HT1080 (cell line): ENCODE data around the gene TENT5A. TPM values are rescaled to one million over a fixed set of nuclear protein-coding genes. Genes with fewer than 3 reads are reported as not detected.
"Not testable (repeated sequence)": the region's sequence is repeated elsewhere in the genome, so short reads cannot be mapped to it uniquely, and the experiment has no call there.

Source experiments
- DNase-seq: peaks from one replicate; pipeline ENCODE4 v3.0.0-alpha.2; 2015; ENCODE audit warnings: low read depth
- total RNA-seq: library from RNA; depleted of rRNA; stranded (reverse); fragments of >200 nt; shearing (Covaris generic); gene quantifications from 2 replicates; pipeline ENCODE4 v1.2.3, GENCODE V29; 2014

The TENT5A gene
- total RNA-seq, 1 experiment from 2014 or later: 4.0 TPM

DNA sequence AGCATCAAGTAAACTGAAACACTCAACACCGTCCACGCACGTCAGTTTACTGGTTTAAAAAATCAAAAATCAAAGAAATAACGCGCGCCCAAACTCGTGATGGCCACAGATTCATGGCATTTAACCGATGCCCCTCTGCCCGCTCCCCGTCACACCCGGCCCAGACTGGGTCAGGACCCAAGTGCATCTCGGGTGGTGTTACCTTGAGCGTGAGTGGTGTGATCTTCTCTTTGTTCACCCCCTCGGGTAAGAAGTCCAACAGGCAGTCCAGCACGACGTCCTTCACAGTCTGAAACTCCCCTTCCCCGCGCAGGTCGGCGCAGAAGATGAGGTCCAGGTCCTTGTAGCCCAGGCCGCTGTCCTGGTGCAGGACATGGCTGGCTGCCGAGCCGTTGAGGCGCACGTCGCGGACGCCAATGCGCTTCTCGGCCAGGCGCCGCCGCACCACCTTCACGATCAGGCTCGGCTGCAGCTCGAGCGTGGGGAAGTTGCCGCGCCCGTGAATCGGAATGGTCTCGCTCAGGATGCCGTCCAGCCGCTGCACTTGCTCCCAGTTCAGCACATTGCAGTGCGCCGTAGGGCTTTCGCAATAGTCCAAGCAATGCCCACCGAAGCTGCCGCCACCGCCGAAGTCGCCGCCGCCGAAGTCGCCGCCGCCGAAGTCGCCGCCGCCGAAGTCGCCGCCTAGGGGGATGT, 945 bp downstream of the TENT5A start:
- DNase-seq: no peak

DNA sequence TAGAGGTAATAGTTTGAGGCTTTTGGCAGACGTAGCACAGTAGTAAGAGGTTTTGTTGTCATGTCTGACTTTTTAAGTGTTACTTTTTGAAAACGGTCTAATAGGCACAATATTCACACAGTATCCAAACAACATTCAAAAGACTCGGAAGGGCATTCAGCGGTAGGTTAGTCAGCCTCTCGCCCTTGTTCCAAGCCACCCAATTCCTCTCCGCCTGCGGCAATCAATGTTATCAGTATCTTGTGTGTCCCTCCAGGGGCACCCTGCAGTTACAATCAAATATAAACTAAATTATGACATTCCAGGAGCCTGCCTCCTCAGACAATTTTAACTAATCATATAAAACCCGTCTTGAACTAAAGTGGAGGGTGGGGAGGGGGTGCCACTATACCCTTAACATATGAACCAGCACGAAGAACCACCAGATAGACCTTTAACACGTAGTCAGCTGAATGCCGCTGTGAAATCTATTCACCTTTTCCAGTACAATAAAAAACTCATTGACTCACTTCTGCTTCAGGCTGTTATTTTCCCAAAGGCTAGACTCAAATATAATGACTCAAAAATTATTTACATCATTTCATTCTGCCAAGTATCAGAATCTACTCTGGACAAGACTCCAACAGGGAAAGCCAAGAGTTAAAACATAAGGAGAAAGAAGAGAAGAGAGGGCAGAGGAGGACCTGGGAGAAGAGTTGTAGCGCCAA, 1.6 kb downstream of the TENT5A start:
- no peak for DNase-seq

DNA sequence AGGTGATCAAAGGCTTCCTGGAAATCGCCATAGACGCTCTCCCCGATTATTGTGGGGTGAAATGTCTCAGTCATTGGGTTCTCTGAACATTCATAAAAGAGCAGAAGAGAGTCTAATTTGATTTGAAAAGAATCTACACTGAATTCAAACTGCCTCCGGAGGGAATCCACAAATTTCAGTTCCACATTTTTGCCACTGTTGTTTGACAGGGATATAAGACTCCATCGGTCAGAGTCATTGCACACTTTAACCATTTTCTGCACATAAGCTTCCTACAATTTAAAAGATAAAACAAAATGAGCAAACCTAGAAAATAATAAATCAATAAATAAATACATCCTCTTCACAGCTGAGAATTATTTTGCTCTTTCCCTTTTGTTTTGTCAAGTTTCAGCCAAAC, 2.3 kb downstream of the TENT5A start:
- no peak for DNase-seq

DNA sequence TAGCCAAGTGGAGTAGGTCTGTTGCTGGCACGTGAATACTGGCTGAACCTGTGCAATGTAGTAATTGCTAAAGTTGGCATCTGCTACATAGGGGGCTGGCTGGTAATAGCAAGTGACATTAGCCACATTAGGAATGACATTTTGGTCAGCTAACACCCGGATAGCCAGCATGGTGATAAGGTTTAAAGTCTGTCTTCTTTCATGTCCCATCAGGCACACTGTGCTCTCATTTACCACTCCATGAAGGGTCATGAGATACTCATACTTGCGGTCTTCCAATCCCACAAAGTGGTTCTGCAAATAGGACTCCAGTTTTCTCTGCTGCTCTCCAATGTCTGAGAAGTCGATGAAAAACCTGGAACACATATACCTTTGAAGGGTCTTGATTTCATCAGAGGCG, 2.8 kb downstream of the TENT5A start:
- no peak for DNase-seq

DNA sequence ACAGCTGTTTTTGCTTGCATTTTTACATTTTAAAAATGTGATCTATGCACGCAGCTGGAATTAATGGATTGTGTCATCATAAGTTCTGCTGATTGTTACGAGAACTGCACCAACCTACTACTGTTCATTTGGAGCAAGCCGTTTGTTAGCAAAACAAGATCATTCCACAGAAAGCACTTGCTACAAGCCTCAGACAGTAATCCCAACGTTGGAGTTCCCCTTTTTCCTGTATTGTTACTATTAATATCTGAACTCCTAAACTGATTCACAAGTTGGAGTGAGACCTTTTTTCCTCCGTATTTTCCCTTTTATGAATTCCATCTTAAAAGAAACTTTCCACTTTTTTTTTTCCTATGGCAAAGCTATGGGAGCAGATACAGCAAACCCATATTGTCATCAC, 3.5 kb downstream of the TENT5A start:
- no peak for DNase-seq

DNA sequence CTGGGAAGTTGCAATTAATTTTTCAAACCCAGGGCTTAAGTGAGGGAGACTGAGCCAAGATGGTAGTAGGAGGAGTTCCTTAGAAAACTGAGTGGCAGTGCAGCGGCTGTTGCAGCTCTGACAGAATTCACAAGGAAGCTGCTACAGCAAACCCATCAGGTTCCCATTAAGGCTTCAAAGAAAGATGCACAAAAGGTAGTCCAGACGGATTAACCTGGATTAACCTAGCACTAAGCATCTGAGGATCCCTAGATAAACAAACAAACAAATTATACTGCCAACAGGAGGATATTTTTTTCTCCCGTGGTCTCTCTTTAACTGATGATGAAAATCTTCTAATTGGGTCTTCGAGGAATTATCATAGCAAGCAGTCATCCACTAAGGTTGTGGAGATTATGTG, 5.2 kb downstream of the TENT5A start:
- no peak for DNase-seq

DNA sequence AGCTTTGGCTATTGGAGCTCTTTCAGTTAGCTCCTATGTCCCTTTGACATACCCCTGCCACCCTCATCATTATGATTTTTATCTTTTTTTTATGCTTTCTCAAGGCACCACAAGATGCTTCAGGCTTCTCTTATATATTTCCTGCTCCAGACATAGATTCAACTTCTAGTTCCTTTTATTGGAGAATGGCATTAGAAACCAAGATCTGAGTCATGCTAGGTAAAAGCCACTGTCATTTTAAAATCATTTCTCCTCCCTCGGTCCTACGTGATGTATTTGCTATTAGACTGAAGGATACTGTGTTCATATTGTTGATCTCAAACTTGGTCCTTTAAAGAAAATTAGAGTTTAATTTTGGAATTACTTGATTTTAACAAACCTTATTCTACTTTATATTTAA, 8.3 kb downstream of the TENT5A start:
- DNase-seq: no peak

DNA sequence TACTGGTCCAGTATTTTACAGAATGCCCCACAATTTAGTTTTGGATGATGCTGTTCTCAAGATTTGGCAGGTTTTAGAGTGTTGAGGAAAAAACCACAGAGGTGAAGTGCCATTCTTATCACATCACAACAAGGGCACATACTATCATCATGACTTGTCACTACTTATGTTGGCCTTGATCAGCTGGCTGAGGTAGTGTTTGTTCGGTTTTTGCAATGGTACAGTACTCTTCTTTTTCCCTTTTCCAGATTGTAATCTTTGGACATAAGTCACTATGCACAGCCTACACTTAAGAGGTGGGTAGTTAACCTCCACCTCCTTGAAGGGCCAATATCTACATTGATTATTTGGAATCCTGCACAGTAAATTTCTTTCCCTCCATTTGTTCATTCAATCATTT, 8.8 kb downstream of the TENT5A start:
- DNase-seq: no peak

DNA sequence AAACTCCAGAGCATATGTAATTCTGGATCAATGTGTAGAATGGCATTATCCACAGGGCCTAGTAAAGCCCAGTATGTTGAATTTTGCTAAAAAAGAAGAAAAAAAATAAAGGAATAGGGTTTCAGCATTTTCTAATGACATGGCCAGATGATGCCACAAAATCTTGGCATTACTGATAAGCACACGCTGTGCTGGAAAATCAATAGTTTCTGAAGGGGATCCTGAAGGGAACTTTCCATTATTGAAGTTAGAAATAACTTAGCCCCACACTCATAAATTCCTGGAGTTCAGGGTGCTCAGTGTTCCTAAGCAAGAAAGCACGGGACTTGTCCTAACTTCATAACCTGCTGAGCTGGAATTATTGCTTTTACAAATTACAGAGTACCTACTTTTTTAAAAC, 10.8 kb downstream of the TENT5A start:
- DNase-seq: no peak

DNA sequence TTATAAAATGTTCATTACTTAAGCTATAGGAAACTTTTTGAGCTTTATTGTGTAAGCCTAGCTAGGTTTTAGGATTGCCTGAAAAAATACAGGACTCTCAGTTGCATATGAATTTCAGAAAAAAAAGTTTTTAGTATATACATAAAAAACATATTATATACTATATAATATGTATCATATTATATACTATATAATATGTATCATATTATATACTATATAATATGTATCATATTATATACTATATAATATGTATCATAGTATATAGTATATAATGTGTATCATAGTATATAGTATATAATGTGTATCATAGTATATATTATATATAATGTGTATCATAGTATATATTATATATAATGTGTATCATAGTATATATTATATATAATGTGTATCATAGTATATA, 11.9 kb downstream of the TENT5A start:
- DNase-seq: not testable (repeated sequence)

DNA sequence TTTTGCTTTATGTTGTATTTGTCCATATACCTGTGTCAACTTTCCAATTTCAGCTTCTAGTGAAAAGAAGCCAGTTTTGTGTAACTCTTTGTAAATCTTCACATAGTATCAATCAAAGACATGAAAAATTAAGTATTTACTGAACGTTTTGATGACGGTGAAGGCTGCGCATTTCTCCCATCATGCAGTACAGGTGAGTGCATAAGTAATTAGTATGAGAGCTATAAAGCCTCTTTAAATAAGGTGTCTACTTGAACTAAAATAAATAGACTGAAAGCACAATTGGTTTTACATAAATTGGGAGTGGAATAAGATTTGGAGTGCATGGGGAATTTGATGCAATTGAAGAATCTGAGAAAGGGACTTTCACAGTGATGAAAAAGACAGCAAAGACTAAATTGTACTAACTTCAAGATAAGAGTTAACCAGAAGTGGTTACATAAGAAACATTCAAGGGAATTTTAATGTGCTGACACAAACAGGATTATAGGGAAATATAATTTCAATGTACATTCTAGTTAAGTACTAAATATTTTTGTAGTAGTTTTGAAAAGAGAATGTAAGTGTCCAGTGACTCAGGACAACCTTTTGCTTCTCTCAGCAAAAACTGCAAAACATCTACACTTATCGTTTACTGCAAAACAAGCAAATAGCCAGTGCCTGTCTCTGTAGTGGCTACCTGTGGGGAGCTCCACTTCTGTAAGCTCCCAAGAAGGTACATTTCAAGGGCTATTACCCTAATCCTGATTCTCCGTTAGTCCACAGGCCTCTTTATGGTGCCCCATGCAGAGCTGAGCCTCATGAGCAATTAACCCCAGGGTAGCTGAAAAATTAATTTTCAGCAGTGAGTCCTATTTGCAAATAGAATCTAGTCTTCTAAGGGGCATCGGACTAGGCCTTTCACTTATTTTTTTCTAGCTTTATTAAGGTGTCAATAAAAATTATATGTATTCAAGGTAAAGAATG, 13.0 kb downstream of the TENT5A start:
- DNase-seq: no peak

DNA sequence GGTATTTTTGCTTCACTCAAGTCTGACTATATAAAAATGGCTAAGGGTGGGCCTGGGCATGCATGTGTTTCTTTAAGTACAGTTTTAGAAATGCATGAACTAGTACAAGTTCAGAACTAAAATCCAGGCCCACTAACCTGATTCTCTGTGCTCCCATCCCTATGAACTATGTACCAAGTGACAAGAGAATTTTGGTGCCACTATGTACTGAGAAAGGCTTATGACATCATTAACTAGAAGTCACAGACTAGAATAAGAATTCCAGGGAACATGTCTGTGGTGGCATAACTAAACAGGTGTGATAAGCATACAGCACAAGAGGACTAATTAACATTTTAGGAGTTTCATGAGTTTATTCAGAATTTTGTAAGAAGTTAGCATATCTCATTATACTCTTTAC, 16.1 kb downstream of the TENT5A start:
- no peak for DNase-seq

DNA sequence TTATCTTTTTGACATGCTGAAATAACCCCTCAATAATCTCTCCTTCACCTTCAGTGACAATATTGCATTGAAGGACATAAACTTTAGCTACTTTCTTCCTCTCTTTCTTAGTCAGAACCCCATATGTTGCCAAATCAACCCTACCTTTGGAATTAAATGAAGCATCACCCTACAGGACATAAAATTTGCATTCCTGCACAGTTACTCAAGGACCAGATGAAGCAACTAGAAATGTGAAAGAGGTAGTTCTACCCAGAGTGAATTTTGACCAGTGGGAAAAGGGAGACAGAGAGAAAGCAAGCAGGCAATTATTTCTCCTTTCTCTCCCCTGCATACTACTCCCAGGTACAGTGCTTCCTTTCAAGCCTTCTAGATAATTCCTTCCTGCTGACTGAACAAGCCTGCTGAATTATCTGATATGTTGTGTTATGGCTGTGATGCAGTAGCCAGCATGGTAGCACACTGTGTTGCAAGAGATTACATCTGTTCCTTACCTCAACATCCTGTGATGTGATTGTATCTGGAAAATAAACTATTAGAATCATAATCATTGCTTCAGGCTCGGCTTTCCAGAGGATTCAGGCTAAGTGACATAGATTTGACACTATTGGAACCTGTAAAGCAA, 16.6 kb downstream of the TENT5A start:
- DNase-seq: no peak

DNA sequence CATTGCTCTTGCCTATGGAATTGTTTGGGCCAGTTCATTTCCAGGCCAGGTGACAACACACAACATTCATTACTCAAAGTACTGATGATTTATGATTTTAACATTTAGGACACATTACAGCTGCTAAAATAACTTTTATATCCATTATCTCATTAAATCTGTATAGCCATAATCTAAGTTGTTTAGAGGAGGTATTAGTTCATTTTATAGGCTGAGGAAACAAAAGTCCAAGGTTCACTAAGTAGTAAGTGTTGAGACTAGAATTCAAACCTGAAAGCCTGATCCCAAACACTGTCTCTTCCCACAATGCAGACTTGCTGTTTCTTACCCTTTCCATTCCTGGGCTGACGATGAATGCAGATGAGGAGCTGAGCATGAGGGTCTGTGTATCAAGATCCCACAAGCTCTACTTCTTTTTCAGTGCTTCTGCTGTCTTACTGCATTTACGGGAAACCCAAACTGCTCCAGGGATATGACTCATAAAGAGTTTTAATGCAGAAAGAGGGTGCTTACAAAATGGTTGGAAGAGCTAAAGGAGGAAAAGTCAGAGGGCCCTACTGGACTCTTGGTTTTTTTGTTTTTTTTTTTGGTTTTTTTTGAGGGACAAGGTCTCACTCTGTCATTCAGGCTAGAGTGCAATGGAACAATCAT, 17.9 kb downstream of the TENT5A start:
- no peak for DNase-seq

DNA sequence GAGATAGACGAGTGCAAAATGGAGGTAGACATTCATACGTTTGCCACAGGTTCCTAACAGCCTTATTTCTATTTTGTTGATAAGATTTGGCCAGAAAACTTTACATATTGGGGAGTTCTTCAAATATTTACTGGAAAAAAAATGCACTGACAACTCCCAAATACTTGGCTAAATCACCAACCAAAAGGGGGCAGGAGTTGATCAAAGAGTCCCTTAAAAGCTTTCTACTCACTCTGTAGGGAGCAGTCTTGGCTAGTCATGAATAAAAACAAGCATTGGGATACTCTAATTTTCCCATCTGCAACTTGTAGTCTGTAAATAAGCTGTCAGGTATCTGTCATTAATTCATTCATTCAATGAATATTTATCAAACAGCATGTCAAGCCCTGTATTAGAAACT, 18.4 kb downstream of the TENT5A start:
- DNase-seq: no peak

DNA sequence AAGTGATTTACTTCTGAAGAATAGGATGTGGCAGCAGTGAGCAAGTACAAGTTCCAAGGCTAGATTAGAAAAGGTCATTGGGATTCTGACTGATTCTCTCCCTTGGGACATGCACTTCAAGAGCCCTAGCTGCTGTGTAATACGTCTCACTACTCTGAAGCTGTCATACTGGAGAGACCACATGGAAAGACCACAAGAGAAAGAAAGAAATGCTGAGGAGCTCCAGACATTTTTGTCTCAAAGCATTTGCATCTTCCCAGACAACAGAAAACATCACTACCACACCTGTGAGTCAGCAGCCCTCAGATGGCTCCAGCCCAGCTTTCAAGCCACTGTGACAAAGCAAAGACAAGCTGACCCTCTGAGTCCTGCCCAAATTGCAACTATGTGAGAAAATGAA, 20.7 kb downstream of the TENT5A start:
- no peak for DNase-seq

DNA sequence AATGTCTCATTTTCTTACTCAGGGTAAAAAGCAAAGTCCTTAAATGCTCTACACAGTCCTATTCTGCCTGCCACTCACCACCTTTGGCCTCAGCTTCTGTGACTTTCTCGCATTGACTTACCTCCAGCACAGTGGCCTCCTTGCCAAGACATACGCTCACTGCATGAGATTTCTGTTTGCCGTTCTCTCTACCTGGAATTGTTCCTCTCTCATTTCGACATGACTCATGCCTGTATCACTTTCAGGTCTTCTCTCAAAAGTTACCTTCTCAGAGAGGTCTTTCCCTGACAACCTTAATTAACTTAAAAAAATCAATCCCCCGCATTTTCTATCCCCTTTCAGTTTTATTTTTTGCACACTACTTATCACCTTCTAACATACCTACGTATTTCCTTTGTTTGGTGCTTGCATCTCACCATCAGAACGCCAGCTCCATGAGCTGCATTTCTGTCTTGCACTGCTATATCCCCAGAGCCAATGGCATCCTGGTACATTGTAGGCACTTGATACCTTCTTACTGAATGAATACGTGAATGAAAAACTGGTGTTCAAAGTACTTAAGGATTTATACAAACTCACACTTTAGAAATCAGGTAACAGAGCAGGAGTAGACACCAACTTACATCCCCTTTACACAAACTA, 24.5 kb downstream of the TENT5A start:
- no peak for DNase-seq

DNA sequence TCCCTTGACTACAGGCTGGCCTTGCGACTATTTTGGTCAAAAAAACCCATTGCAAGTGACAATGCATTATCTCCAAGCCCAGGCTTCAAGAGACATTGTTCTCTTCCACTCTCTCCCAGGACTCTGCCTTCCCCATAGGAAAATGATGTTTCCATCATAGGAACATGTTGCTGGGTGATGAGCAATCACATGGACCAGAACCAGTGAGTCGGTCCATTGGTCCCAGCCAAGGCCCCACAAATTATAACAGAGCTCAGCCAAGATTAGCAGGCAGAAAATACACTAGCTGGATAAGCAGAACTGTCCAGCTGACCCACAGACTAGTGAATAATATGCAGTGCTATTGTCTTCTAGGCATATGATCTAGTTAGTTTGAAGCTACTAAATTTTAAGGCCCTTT, 27.4 kb downstream of the TENT5A start:
- DNase-seq: no peak

DNA sequence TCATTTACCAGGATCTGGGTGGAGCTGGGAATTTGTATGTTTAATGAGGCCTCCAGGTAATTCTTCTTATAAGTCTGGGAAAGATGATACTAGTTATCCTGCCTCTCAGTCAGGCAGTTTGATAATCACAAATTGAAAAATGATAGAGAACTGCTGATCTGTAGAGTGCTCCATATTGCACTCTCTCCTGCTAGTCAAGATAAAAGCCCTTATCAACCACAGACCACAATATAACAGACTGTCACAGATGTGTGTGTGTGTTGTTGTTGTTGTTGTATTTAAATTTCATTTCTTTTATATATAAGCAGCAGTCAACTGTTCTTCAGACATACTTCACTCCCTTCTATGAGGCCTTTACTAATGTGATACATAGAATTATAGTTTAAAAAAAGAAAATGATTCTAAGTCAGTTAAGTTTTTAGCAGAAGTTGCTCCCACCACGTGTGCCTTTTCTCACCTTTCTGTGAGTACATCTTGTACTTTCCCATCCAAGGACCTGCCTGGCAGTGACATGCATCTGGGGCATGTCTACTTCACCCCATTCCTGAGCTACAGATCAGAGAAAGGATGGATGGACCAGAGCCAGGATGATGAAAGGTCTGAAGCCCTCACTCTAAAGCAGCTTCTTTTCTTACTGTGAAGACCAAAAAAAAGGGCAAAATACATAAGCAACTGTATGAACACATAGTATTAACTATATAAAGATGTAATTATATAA, 29.8 kb downstream of the TENT5A start:
- no peak for DNase-seq

DNA sequence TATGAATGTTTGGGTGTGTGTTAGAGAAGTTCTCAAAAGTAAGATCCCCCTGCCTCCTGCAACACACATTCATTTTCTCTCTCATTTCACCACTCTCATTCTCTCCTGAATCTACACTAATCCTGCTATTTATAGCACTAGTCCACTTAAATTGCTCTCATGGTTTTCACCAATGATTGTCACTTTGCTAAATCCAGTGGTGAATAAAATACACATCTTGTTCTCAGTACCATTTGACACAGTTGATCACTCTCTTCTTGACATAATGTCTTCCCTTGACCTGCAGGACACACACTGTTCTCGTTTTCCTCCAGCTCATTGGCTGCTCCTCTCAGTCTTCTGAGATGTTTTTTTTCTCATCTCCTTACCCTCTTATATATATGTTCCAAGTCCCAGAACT, 32.1 kb downstream of the TENT5A start:
- no peak for DNase-seq
